Measurements from ENCODE around the gene RTF1.

RTF1 gene

DNA sequence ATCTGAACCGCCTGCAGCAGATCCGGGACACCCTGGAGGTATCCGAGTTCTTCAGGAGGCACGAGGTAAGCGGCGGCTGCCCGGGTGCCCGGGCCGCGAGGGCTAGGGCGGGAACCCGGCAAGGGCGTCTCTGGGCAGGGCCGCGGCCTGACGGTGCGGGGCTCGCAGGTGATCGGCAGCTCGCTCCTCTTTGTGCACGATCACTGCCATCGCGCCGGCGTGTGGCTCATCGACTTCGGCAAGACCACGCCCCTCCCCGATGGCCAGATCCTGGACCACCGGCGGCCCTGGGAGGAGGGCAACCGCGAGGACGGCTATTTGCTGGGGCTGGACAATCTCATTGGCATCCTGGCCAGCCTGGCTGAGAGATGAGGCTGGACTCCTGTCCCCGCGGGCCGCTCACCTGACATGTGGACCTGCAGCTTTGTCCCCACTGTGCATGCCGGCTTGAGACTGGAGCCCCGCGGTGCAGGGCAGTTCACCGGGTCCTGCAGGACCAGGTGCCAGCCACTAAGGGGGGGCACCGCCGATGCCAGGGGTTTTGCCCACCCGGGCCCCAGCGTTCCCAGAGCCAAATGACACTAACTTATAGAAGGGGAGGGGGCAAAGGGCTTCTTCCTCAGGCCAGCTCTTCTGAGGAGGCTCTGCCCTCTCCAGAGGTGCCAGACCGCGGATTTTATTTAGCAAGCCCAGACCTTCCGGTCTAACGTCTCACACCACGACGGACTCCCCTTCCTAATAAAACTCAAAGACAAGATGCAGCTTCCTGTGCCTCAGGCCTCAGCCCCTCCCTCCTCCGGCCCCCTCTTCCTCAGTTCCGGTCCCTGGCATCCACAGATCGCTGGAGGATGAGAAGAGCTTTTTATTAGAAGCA, 86.1 kb downstream of the RTF1 start:
- in situ Hi-C loops (cut with HindIII; ENCODE audit: low sequenced_read_pairs), result no loop called here

DNA sequence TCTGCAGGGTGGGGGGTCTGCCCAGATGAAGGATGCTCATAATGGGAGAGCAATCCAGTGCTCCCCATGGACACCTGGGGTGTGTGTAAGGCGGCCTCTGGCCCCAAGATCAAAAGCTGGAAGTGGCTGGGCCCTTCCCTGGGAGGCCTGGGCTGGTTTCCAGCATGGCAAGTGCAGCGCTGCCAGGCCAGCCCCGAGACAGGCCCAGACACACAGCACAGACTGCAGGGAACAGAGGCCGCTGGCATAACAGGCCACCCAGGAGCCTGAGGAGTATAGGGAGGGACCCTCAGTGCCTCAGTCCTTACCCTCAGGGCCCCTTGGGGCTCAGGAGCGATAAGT, 86.7 kb downstream of the RTF1 start:
- in situ Hi-C loops (cut with HindIII; ENCODE audit: low sequenced_read_pairs), result no loop called here

DNA sequence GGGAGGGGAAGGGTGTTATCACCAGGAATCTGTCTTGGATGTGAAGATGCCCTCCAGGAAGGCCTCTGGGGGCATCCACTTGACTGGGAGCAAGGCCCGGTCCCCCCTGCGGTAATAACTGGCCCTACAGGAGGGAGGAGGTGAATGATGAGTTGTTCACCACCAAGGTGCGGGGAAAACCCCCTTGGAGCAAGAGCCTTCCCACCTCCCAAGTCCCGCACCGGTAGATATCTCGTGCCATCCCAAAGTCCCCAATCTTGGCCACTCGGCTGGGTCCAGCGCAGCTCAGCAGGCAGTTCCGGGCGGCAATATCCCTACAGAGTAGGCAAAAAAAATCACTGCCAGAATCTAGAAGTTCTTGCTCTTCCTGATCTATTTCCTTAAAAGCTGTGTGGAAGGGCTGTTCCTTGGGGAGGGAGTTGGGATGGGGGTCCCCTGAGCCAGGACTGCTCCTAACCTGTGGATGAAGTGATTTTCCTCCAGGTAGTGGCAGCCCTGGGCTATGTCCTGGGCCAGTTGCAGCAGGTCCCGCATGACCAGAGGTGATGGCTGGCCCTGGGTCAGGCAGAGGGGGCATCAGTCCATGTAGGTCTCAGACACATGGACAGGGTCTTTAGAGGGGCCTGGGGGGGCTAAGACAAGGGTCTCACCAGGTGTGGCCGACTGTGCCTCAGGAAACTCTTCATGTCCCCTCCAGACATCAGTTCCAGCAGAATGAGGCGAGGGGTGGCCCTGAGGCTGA, 88.0 kb downstream of the RTF1 start:
- in situ Hi-C loops (cut with HindIII; ENCODE audit: low sequenced_read_pairs), result no loop called here

DNA sequence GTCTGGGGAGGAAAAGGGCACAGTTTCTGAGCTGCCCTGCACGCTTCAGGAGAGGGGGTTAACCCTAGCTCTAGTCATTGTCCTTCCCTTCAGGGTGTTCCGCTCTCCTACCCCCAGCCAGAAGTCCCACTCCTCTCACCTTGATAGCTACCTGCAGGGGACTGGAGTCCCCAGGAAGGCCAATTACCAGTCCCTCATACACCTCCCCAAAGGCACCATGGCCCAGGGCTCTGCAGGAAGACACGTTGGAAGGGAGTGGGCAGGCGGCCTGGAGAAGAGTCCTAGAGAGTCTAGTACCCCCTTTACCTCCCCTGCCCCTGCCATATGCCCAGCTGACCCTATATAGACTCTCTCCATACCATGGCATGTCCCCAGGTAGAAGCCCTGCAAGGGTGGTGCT, 88.9 kb downstream of the RTF1 start:
- in situ Hi-C loops (cut with HindIII; ENCODE audit: low sequenced_read_pairs), result no loop called here

DNA sequence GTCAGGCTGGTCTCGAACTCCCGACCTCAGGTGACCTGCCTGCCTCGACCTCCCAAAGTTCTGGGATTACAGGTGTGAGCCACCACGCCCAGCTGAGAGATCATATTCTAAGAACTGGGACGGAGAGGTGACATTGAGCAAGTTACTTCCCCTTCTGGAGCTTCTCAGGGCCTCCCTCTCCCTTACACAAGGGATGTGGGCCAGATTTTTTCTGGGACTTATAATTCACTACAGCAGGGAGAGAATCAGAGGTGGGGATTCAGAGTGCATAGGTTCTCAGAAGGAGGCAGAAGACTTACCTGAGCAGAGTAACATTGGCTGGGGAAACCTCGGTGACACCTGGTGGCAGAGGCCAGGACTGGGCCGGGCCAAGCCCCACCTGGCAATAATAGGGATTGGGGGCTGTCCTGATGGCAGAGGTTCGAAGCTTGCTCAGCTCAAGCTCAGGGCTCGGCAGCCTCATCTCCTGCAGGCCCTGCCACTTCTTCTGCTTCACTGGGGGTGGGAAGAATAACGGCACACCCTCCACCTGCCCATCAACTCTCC, 90.0 kb downstream of the RTF1 start:
- in situ Hi-C loops (cut with HindIII; ENCODE audit: low sequenced_read_pairs), result no loop called here

DNA sequence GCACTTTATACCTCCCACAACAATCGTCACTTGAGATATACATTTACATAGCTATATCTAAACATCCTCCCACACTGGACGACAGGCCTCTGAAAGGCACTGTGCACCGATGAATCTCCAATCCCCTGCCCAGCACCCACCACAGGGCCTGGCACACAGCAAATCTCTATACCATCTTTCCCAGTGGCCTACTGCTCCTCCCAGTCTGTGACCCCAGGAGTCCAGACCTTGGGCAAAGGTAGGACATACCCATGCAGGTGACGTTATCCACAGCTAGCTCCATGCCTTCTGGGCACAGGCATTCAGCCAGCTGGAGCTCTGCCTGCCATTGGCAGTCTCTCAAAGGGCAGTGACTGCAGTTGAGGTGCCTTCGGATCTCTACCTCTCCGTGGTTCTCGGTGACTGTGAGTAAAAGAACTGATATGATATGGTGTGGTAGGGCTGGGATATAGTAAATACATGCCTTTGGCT, 91.0 kb downstream of the RTF1 start:
- in situ Hi-C loops (cut with HindIII; ENCODE audit: low sequenced_read_pairs), result no loop called here

DNA sequence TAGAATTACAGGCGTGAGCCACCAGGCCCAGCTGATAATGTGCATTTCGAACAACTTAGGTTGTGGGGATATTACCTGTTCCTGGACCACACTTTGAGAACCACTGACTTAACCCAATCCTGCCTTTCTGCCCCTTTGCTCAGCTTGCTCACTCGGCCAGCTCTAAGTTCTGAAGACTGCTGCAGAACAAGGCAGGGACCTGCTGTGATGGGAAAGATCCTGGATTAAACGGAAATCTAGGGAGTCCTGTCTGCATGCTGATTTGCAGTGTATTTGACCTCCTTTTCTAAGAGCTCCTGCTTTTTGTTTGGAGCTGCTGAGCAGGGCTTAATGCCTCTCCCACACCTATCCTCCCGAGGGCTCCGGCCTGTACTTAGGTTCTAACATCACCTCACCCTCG, 93.8 kb downstream of the RTF1 start:
- in situ Hi-C loops (cut with HindIII; ENCODE audit: low sequenced_read_pairs), result no loop called here

DNA sequence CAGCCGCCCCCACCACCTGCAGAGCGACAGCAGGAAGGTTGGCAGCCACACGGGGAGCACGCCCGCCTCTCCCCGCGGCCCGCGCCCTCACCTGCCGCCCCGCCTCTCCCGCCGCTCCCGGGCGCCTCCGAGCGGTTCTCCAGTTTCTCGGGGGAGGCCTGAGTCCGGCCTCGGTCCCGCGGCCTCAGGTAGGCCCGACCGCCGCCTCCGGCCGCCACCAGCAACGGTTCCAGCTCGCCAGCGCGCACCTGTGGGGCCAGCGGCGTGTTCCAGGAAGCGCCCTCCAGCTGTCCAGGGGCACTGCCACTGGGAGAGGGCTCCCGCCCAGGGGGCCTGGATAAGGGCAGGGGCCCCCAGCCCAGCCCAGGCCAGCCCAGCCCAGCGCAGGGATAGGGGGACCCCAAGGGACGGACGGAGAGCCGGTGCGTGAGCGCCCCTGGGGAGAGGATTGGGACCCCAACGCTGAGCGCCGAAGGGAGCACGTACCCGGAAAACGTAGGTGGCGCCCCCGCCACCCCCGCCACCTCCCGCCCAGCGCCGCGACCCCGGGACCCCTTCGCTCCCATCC, 94.5 kb downstream of the RTF1 start:
- in situ Hi-C loops (cut with HindIII; ENCODE audit: low sequenced_read_pairs), result no loop called here

DNA sequence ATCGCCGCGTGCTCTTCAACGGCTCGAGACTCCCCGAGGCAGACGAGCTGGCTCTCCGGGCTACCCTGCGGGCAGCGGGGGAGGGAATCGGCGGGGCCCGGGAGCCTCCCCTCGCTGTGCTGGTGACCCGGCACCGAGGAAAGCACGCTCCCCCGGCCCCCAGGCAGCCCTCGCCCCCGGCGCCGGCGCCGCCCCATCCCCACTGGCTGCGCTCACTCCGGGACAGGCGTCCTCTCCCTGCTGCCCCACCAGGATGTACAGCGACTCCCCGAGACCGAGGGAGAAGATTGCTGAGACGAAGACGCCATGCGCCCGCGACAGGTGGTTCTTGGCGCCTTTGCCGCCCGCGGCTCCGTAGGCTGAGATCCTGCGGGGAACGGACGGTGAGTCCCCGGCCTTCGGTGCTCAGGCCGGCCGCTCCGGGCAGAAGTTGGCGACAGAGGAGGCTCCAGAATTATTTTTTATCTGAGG, 95.0 kb downstream of the RTF1 start:
- in situ Hi-C loops (cut with HindIII; ENCODE audit: low sequenced_read_pairs), result no loop called here

DNA sequence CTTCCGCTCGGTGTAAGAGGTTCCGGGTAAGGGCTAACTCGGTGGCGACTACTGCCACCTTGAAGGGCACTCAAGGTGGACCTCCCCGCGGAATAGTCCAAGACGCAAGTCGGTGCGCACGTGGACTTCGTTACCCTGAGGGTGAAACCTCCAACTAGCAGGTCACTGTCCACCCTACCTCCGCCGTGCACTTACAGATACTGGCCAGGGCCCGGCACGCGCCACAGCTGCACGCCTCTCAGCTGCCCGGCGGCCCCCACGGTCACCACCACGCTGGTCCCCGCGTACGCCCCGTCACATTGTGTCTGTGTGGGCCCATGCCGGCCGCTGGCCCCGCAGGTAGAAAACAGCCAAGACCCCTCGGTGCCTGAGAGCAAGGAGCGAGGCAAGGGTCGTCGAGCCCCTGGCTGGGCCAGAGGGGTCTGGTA, 95.6 kb downstream of the RTF1 start:
- in situ Hi-C loops (cut with HindIII; ENCODE audit: low sequenced_read_pairs), result no loop called here

DNA sequence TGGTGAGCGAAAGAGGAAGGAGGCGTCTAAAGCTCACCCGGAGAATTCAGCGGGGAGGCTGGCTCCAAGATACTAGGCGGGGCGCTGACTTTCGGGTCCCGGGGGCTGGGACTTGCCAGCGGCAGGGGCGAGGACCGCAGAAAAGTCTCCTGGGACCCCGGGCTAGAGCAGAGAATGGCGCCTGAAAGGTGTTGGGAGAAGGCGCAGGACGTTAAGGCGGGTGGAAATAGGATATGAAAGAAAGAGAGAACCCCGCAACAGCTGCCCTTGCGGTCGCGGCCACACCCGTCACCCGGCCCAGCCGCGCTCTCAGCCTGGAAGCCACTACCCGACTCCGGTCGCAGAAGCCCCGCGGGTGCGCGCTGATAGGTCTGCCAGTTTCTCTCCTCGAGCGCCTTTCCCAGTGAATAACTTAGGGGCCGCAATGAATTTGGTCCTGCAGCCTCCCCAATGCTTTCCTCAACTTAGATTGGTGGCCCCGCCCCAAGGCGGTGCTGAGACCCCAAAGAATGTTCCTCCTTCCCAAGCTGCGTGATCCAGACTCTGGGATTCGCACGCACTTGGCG, 96.1 kb downstream of the RTF1 start:
- in situ Hi-C loops (cut with HindIII; ENCODE audit: low sequenced_read_pairs), result no loop called here

DNA sequence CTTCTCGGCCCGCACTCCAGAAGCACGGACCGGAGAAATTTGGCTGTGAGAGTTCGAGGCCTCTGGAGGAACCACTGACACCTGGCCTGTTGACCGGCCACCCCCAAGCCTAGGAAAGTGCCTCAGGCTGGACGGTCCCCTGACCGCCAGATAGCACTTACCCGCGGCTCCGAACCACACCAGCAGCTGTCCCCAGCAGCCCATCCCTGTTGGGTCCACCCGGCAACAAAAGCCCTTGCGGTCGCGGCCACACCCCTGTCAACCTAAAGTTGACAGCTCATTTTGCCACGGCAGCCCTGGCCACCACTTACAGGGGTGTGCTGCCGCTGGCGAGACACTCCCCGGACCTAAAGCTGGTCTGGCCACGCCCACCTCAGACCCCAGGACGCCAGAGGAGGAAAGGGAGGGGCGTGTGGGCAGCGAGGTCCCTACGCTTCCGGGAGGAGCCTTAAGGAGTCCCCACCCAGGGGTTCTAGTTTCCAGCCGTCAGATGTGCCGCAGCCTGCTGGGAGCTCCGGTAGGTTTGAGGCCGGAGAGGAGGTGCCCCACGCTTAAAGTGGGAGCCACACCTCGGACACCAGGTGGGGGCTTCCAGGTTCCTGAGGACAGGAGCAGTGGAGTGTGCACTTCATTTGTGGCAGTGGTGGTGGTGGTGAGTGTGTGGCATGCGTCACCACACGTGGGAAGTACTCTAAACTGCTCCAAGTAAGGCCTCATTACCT, 96.8 kb downstream of the RTF1 start, which contains the start of gene LTK:
Gene LTK, minus strand, starts transcription at position 322 of the 722 bp plus-strand sequence. Its CDS starts 118 bp downstream, at position 204.
- in situ Hi-C loops (cut with HindIII; ENCODE audit: low sequenced_read_pairs), result no loop called here

DNA sequence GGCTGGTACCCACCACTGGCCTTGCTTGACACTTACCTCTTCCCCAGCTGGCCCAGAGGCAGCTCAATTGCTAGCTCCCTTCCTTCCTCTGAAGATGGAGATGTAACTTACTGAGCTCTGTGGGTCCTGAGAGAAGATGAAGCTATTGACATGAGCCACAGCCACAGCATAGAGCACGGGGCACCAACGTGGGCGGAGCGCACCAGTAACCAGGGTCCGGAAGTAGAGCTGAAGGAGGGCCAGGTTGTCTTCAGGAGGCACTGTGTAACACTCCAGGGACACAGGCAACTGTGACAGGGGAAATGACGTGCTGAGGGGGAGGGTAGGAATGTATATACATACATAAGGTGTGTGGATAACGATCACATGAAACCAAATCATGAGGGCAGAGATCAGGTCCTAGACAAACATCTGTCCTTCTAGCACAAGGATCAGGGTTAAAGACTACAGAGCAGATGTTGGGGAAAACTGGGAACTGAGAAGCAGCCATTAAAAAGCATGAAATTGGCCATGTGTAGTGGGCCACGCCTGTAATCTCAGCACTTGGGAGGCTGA, 101.1 kb downstream of the RTF1 start:
- in situ Hi-C loops (cut with HindIII; ENCODE audit: low sequenced_read_pairs), result no loop called here

DNA sequence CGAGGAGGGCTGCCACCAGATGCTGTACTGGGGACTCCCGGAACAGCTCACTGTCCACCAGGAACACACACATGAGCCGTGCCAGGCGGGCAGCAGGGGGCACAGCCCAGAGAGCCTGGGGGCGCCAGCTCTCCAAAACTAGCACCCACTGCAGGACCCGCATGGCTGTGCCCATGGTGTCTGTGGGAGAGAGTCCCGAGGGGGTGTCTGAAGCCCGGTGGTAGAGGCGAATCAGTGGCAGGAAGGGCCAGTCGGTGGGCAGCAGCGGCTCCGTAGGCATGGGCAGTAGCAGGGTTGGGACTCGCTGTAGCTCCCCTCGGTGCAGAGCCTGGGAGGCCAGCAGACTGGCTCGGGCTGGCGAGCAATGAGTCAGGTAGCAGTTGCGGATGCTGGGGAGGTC, 103.7 kb downstream of the RTF1 start:
- in situ Hi-C loops (cut with HindIII; ENCODE audit: low sequenced_read_pairs), result no loop called here

DNA sequence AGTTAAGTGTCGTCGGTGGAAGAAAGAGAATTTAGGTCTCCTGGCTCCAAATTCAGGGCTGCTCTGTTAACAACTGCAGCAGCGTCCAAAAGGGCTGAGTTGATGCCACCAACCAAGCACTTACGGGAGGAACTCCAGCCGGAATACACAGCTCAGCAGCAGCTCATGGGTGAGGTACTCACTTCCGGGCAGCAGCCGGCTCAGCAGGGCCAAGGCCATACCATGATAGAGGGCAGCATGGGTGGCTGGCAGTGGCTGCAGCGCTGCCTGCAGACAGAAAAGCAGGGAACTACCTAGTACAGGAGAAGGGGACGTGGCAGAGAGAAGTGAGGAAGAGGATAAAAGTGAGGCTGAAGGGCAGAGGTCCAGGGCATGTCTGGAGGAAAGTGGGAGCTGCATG, 104.7 kb downstream of the RTF1 start:
- in situ Hi-C loops (cut with HindIII; ENCODE audit: low sequenced_read_pairs), result no loop called here

DNA sequence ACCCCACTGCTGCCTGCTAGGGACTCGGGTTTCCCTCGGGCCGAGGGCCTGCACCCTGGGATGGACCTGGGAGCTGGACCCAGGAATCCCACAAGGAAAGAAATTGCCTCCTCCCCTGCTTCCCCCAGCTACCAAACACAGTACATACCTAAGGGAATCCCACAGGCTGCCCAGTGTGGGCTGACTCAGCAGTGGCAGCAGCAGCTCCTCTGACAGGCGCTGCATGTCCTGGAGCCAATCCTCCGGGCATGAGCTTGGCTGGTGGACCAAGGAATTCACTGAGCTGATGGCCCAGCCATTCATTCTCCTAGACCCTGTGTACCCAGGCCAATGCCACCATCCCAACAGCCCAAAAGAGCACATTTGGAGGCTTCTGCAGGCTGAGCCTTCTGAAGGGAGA, 106.2 kb downstream of the RTF1 start:
- in situ Hi-C loops (cut with HindIII; ENCODE audit: low sequenced_read_pairs), result no loop called here

DNA sequence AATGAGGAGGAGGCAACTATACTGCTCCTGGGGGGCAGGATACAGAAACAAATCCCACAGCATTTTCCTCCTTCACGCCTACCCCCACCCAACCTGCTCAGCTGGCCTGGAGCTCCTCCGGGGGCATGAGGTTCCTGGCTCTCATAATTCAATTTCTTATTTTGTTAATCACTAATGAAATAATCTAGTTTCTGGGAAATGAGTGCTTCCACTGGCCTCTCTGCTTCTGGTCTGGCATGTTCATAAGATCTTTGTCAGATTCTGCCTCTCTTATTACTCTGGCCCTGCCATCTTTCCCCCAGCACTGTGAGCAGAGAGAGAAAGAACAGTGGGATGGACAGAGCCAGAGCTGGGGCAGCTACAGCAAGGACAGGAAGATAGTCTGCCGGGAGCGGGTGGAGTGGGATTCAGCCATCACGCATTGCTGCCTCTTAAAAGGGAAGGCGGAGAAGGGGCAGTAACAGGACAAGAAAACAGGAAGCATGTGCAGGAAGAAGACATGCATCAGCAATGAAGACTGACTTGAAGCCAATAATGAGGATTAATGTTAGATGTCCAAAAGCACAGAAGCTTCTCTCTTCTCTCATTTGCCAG, 113.6 kb downstream of the RTF1 start:
- in situ Hi-C loops (cut with HindIII; ENCODE audit: low sequenced_read_pairs), result no loop called here

Data from DLD1 (cell line).